Keratinocyte (primary cell): Measurements from ENCODE around the gene BEAN1. TPM values are rescaled to one million over a fixed set of nuclear protein-coding genes. Genes with fewer than 3 reads are reported as not detected.

Experiments used
- DNase-seq: peaks from one replicate; pipeline ENCODE4 v3.0.0-alpha.2; 2011; ENCODE audit warnings: low read depth, missing footprints, low spot score
- FAIRE-seq: peaks from 2 replicates; lab custom pipeline; 2011; peaks lifted over from hg19 to GRCh38; lab: Jason Lieb, UNC
- H2AFZ ChIP-seq: 2 replicates; pipeline ENCODE4 v1.6.0; 2012; ENCODE audit warnings: low read length, control low read depth, inconsistent platforms; ENCODE audit not compliant: control insufficient read depth
- H3K27ac ChIP-seq: 2 replicates; pipeline ENCODE4 v1.5.1; 2011; ENCODE audit warnings: low read length; ENCODE audit not compliant: control insufficient read depth, insufficient read depth
- H3K27me3 ChIP-seq: 3 replicates; pipeline ENCODE4 v1.6.0; 2011; ENCODE audit warnings: low read length; ENCODE audit not compliant: control insufficient read depth, insufficient read depth; ENCODE audit errors: extremely low read depth
- H3K36me3 ChIP-seq, 2 experiments: 2 replicates in 1 of 2; 3 replicates in 1 of 2; pipeline ENCODE4 v1.5.1; 2011; ENCODE audit warnings: low read length in 2 of 2, mild to moderate bottlenecking in 1 of 2; ENCODE audit not compliant: control insufficient read depth in 2 of 2, insufficient read depth in 2 of 2; ENCODE audit errors: extremely low read depth in 1 of 2
- H3K4me1 ChIP-seq: 3 replicates; pipeline ENCODE4 v1.5.1; 2011; ENCODE audit warnings: low read length; ENCODE audit not compliant: control insufficient read depth, insufficient read depth; ENCODE audit errors: extremely low read depth
- H3K4me2 ChIP-seq: 3 replicates; pipeline ENCODE4 v1.6.0; 2011; ENCODE audit warnings: low read depth, low read length; ENCODE audit not compliant: control insufficient read depth, insufficient read depth; ENCODE audit errors: extremely low read depth
- H3K4me3 ChIP-seq, 3 experiments: fragments of 200-600 bp in 1 of 3; sonication (generic) in 1 of 3; 2 replicates in 2 of 3; 3 replicates in 1 of 3; pipeline ENCODE4 v1.5.1; 2011 to 2016; ENCODE audit warnings: low read length in 3 of 3, mild to moderate bottlenecking in 3 of 3, control low read depth in 2 of 3, inconsistent platforms in 1 of 3, low read depth in 1 of 3, mixed read lengths in 1 of 3, mixed run types in 1 of 3, moderate library complexity in 1 of 3; ENCODE audit not compliant: control insufficient read depth in 2 of 3, insufficient read depth in 2 of 3; ENCODE audit errors: extremely low read depth in 1 of 3
- H3K79me2 ChIP-seq: 2 replicates; pipeline ENCODE4 v1.6.0; 2012; ENCODE audit warnings: low read length; ENCODE audit not compliant: control insufficient read depth, insufficient read depth
- H3K9ac ChIP-seq: 3 replicates; pipeline ENCODE4 v1.6.0; 2011; ENCODE audit warnings: low read length; ENCODE audit not compliant: control insufficient read depth, insufficient read depth; ENCODE audit errors: extremely low read depth
- H3K9me1 ChIP-seq: 3 replicates; pipeline ENCODE4 v1.6.0; 2011; ENCODE audit warnings: low read length; ENCODE audit not compliant: control insufficient read depth, insufficient read depth; ENCODE audit errors: extremely low read depth
- H3K9me3 ChIP-seq: 2 replicates; pipeline ENCODE4 v1.5.1; 2012; ENCODE audit warnings: low read depth, low read length; ENCODE audit not compliant: control insufficient read depth
- H4K20me1 ChIP-seq: 3 replicates; pipeline ENCODE4 v1.6.0; 2011; ENCODE audit warnings: low read length; ENCODE audit not compliant: control insufficient read depth, insufficient read depth; ENCODE audit errors: extremely low read depth
- EZH2 ChIP-seq: IDR thresholded peaks from one replicate; pipeline ENCODE4 v1.6.1; 2012; ENCODE audit warnings: inconsistent platforms, mild to moderate bottlenecking, low read length, moderate library complexity
- dilution Hi-C: fragments of 300-500 bp; cut with MboI; formaldehyde crosslinking; loops from one replicate; pipeline ENCODE4 v1.7.0; 2020; ENCODE audit warnings: low sequenced_read_pairs; ENCODE audit not compliant: extremely low pct_ligation_motif_present
- polyA plus RNA-seq, 5 experiments: library from polyadenylated mRNA; depleted of rRNA in 3 of 5; stranded (reverse) in 3 of 5; stranded (forward) in 1 of 5; unstranded in 1 of 5; fragments of >200 nt; gene quantifications; 1 replicate in 1 of 5; 2 replicates in 3 of 5; 3 replicates in 1 of 5; pipeline versions ENCODE4 v1.2.1 to v1.2.3, GENCODE V29; 2011 to 2012; ENCODE audit warnings: missing spikeins in 2 of 5, low read depth in 1 of 5, low replicate concordance in 1 of 5
- TF ChIP-seq, protein P1 (sequence below), 3 experiments: IDR thresholded peaks in 1 of 3; conservative IDR thresholded peaks in 1 of 3; optimal IDR thresholded peaks in 1 of 3; 2 replicates in 2 of 3; 3 replicates in 1 of 3; pipeline versions ENCODE3 to v1.5.1; 2011; ENCODE audit warnings: low read length in 3 of 3, mild to moderate bottlenecking in 3 of 3, moderate library complexity in 2 of 3, control low read depth in 1 of 3, inconsistent platforms in 1 of 3; ENCODE audit not compliant: insufficient read depth in 2 of 3; ENCODE audit errors: extremely low read depth in 1 of 3

BEAN1 gene
- polyA plus RNA-seq, 1 donor (not counting 4 experiments of a cell fraction or from before 2014, with no cell fraction given): 0.24 TPM

DNA sequence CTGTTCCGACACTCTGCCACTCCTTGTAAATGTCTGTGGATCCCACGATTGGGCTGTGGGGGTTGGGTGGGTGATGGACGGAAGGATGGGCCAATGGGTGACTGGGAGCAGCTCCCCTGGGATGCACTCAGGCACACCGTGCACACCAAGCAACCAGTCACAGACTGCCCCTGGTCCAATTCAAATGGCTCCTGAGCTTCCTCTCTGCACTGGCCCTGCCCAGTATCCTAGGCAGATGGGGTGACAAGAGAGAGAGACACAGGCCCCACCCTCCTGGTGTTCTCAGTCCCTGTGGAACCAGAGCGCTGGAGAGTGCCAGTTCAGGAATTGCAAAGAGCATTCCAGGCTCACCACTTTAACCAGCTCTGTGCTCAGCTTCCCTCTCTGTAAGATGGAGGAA lies 32.8 kb downstream of the BEAN1 start:
- Histone ChIP-seq H3K27me3 (peaks cover 27% of the 10 kb centered on the region), H3K9ac (no peak overlapping the region), H3K79me2 (no peaks in the 10 kb centered on the region), H3K36me3 (no peaks in the 10 kb centered on the region), H4K20me1 (no peaks in the 10 kb centered on the region), H3K4me1 (peaks cover 3% of the 10 kb centered on the region), H3K9me3 (no peaks in the 10 kb centered on the region), H3K4me3 (no peak overlapping the region), H2AFZ (no peak overlapping the region), H3K27ac (no peak overlapping the region), H3K4me2 (no peak overlapping the region), H3K9me1 (no peaks in the 10 kb centered on the region)
- TF ChIP-seq, protein P1, sequence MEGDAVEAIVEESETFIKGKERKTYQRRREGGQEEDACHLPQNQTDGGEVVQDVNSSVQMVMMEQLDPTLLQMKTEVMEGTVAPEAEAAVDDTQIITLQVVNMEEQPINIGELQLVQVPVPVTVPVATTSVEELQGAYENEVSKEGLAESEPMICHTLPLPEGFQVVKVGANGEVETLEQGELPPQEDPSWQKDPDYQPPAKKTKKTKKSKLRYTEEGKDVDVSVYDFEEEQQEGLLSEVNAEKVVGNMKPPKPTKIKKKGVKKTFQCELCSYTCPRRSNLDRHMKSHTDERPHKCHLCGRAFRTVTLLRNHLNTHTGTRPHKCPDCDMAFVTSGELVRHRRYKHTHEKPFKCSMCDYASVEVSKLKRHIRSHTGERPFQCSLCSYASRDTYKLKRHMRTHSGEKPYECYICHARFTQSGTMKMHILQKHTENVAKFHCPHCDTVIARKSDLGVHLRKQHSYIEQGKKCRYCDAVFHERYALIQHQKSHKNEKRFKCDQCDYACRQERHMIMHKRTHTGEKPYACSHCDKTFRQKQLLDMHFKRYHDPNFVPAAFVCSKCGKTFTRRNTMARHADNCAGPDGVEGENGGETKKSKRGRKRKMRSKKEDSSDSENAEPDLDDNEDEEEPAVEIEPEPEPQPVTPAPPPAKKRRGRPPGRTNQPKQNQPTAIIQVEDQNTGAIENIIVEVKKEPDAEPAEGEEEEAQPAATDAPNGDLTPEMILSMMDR (optimal IDR thresholded peaks at IDR 0.05 in 1 of 3, IDR thresholded peaks at IDR 0.05 in 1 of 3, conservative IDR thresholded peaks at IDR 0.05 in 1 of 3; ENCODE audit: extremely low read depth in 1 of 3, insufficient read depth in 2 of 3, low read length in 3 of 3): no peak
- TF ChIP-seq EZH2: no peak
- FAIRE-seq (no peak), DNase-seq (no peak)
- dilution Hi-C loops: no loop called here

DNA sequence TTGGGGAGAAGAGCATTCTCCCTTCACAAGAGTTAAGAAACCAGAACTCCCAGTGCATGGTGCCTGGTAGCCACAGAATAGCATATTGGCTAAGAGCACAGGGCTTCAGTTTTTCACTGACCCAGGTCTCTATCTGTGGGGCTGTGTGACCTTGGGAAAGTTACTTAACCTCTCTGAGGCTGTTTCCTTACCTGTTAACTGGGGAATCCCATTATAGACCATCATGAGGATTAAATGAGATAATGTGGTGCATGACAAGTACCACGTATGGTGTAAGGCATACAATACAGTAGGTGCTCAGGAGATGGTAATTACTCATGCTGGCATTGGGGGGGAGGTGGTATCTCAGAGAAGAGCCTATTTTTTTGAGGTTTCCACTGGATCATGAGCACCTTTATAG lies 33.6 kb downstream of the BEAN1 start:
- H3K27me3 ChIP-seq: peaks cover 27% of the 10 kb centered on the region
- no peaks in the 10 kb centered on the region for H3K9me1 ChIP-seq

More for the DNA sequence above, 33.6 kb downstream of the BEAN1 start:
- H3K79me2 ChIP-seq: no peaks in the 10 kb centered on the region
- peaks cover 3% of the 10 kb centered on the region for H3K4me1 ChIP-seq
- no peak overlapping the region for H3K27ac ChIP-seq
- dilution Hi-C loops: no loop called here
- H3K9ac ChIP-seq: no peak overlapping the region
- H2AFZ ChIP-seq: no peak overlapping the region
- no peak overlapping the region for H3K4me2 ChIP-seq
- H3K9me3 ChIP-seq: no peaks in the 10 kb centered on the region
- DNase-seq (no peak), FAIRE-seq (no peak)
- H4K20me1 ChIP-seq: no peaks in the 10 kb centered on the region
- H3K4me3 ChIP-seq: no peak overlapping the region
- no peaks in the 10 kb centered on the region for H3K36me3 ChIP-seq
- TF ChIP-seq, protein P1 (optimal IDR thresholded peaks at IDR 0.05 in 1 of 3, IDR thresholded peaks at IDR 0.05 in 1 of 3, conservative IDR thresholded peaks at IDR 0.05 in 1 of 3; ENCODE audit: extremely low read depth in 1 of 3, insufficient read depth in 2 of 3, low read length in 3 of 3): no peak
- no peak for TF ChIP-seq EZH2
